NCI-H510A (cell line): ENCODE data around the gene NAA38.
"Not testable (repeated sequence)": the region's sequence is repeated elsewhere in the genome, so short reads cannot be mapped to it uniquely, and the experiment has no call there.

Source experiments
- DNase-seq: peaks from one replicate; lab custom pipeline; 2025; lab: John Stamatoyannopoulos, UW

NAA38 gene

GRCh38 chr17:7823581-7824001 is 33.8 kb downstream of the NAA38 start:
- DNase-seq = no peak

GRCh38 chr17:7822126-7822525 is 35.2 kb downstream of the NAA38 start:
- DNase-seq = no peak

- no peak for DNase-seq
These were observed 37.1 kb downstream of the NAA38 start for GRCh38 chr17:7820231-7820630.

- DNase-seq = no peak
These were observed 38.4 kb downstream of the NAA38 start for GRCh38 chr17:7818746-7819645.

- DNase-seq = no peak
These were observed 39.3 kb downstream of the NAA38 start for GRCh38 chr17:7818026-7818425.

- DNase-seq = no peak
These were observed 39.8 kb downstream of the NAA38 start for GRCh38 chr17:7817643-7817964.

GRCh38 chr17:7816926-7817642 is 40.3 kb downstream of the NAA38 start:
- DNase-seq = no peak

- DNase-seq = no peak
These were observed 42.4 kb downstream of the NAA38 start for GRCh38 chr17:7814969-7815368.

GRCh38 chr17:7811251-7811650 is 46.1 kb downstream of the NAA38 start:
- no peak for DNase-seq

- DNase-seq = not testable (repeated sequence)
These were observed 47.5 kb downstream of the NAA38 start for GRCh38 chr17:7809791-7810343.

- no peak for DNase-seq
These were observed 48.1 kb downstream of the NAA38 start for GRCh38 chr17:7809086-7809790.

- no peak for DNase-seq
These were observed 50.2 kb downstream of the NAA38 start for GRCh38 chr17:7807206-7807605.
